CD4-positive, alpha-beta T cell treated with Interleukin-10 for 1 hour (primary cell): ENCODE measurements around the gene TEX19.
"Not testable (repeated sequence)": the region's sequence is repeated elsewhere in the genome, so short reads cannot be mapped to it uniquely, and the experiment has no call there.

Experiments used
- DNase-seq: peaks from one replicate; pipeline ENCODE4 v3.0.0-alpha.2; 2020

The TEX19 gene

DNA sequence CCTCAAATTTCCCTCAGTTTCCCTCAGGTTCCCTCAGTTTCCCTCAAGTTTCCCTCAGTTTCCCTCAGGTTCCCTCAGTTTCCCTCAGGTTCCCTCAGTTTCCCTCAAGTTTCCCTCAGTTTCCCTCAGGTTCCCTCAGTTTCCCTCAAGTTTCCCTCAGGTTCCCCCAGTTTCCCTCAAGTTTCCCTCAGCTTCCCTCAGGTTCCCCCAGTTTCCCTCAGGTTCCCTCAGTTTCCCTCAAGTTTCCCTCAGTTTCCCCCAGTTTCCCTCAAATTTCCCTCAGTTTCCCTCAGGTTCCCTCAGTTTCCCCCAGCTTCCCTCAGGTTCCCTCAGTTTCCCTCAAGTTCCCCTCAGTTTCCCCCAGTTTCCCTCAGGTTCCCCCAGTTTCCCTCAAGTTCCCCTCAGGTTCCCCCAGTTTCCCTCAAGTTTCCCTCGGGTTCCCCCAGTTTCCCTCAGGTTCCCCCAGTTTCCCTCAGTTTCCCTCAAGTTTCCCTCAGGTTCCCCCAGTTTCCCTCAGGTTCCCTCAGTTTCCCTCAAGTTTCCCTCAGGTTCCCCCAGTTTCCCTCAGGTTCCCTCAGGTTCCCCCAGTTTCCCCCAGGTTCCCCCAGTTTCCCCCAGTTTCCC, 516 bp downstream of the TEX19 start:
- not testable (repeated sequence) for DNase-seq

- no peak for DNase-seq
These were observed 3.0 kb downstream of the TEX19 start for GRCh38 chr17:82361885-82362633.

- DNase-seq = no peak
These were observed 6.7 kb downstream of the TEX19 start for GRCh38 chr17:82365606-82366295.

DNA sequence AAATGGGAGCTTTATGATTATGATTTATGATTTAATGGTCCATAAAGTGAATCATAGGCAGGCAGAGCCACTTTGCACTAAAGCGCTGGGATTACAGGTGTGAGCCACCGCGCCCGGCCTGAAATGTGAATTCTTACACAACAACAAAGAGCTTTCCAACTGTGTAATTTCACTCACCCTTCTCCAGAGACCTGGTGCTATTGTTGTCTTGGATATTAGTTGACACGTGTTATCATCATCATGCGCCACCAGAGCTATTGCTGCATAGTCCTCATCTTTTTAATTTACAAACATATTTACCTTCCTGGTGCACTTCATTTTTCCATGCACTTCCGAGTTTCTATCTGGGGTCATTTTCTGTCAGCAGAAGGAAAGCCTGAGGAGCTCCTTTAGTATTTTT, 7.7 kb downstream of the TEX19 start:
- DNase-seq = no peak

DNA sequence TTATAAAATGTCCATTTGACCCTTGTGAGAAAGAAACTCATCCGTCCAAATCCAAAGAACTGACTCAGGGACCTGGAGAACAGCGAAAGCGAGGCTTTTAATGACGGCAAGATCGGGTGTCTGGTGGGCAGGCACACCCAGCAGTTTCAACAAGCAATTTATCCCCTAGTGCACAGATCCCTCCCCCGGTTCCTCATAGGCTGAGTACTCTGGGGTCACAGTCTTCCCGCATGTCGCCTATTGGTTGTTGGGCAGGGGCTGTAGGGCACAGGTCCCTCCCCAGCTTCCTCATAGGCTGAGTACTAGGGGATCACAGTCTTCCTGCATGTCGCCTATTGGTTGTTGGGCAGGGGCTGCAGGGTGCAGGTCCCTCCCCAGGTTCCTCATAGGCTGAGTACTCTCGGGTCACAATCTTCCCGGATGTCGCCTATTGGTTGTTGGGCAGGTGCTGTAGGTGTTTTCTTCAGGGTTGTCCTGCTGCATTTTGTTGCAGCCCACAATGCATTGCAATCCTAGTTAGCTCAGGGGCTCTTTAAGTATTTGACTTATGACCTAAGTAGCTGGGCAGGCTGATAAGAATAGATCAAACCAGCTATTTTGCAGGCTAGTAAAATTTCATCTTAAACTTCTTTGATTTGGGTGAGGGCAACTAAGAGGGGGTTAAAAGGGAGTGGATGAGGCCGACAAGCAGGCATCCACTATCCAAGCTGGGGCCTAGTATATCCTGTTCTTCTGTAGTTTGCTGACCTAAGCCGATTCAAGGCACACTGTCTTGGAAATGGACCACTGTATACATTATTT, 8.9 kb downstream of the TEX19 start:
- DNase-seq = no peak

DNA sequence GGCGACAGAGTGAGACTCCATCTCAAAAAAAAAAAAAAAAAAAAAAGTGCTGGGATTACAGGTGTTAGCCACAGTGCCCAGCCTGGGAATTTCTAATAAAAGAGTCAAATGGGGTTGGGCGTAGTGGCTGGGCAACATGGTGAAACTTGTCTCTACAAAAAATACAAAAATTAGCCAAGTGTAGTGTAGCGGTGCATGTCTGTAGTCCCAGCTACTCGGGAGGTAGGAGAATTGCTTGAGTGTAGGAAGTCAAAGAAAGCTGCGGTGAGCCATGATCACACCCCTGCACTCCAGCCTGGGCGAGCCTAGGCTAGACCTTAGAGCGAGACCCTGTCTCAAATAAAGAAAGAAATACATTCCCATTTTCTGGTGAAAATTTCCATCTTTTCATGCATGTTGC, 10.2 kb downstream of the TEX19 start:
- DNase-seq = no peak

GRCh38 chr17:82370471-82371332, 11.7 kb downstream of the TEX19 start:
- DNase-seq = peak; percentile 15

DNA sequence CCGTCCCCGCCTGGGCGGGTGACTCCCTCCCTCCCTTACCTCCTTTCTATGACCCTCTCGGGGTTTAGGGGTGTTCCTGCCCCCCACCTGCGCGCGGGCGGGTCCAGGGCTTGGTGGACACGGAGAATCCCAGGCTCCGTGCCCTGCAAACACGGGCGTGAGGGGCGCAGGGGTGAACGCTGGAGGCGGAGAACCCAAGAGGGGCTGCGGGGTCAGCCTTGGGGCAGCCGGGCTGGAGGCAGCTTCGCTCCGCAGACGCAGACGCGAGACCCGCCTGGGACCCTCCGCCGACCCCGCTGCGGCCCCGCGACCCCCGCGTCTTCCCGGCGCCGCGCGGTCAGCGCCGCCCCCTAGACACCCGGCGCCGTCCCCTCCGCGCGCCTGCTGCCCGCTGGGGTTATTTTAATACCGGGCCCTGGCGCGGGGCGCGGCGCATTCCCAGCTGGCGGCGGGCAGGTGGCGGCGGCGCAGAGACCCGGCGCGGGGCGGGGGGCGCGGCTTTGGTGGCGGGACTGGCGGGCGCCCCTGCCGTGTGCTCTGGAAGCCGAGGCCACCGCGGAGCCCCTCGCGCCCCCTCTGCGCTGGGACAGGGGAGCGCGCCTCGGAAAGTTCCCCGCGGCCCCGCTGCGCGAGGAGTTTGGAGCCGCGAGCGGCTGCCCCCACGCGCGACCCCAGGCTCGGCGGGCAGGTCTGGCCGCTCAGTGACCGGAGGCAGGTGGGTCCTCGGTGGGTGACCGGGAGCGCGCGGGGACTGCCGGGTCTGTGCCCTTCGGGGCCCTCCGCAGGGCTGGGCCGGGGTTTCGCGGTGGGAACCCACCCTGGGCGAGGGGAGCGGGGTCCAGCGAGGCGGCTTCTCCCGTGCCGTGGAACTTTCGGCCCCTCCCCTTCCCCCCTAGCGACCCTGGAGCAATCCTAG, 12.5 kb downstream of the TEX19 start, which contains the start of gene UTS2R:
TSS of gene UTS2R (plus strand) at position 433 of the 916 bp plus-strand sequence. CDS start 2,560 bp downstream, outside the sequence.
- no peak for DNase-seq

DNA sequence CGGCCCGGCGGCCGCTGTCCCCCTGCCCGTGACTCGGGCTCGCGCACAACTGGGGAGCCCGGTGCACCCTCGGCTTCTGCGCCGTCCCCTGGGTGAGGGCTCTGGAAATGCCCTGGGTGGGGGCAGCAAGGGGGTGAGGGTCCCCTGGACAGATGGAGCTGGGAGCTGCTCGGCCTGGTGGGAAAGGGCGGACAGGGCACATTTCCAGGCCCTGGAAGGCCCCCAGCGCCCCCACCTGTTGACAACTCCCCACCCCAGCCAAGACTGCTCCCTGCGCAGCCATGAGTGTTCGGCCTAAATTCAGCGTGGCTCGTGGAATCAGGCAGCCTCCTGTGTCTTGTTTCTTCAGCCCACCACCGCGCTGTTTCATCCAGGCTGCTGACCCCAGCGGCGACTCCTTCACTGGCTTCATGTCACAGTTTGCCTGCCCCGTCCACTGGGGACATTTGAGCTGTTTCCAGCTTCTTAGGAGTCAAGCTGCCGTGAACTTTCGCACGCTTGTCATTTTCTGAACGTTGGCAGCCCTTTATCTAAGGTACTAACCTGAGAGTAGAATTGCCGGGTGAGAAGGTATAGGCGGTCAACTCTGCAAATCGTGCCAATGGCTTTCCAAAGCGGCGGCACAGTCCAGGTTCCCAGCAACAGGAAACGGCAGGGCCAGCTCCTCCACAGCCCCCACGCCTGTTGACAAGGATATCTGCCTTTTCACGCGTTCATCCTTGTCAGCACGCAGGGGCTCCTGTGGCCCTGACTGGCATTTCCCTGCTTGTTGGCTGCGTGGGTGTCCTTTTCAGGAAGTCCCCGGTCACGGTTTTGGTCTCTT, 13.4 kb downstream of the TEX19 start:
- DNase-seq = no peak

DNA sequence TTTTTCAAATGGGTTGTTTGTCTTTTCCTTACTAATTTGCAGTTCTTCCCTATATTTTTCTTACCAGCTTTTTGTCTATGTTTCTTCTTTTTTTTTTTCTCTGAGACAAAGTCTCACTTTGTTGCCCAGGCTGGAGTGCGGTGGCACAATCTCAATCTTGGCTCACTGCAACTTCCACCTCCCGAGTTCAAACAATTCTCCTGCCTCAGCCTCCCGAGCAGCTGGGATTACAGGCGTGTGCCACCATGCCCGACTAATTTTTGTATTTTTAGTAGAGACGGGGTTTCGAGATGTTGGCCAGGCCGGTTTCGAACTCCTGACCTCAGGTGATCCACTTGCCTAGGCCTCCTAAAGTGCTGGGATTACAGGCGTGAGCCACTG, 14.0 kb downstream of the TEX19 start:
- DNase-seq = not testable (repeated sequence)

GRCh38 chr17:82373731-82374625, 14.9 kb downstream of the TEX19 start:
- DNase-seq = no peak

GRCh38 chr17:82374626-82375331, 15.7 kb downstream of the TEX19 start:
- no peak for DNase-seq

- no peak for DNase-seq
These were observed 16.5 kb downstream of the TEX19 start for GRCh38 chr17:82375359-82376041.

DNA sequence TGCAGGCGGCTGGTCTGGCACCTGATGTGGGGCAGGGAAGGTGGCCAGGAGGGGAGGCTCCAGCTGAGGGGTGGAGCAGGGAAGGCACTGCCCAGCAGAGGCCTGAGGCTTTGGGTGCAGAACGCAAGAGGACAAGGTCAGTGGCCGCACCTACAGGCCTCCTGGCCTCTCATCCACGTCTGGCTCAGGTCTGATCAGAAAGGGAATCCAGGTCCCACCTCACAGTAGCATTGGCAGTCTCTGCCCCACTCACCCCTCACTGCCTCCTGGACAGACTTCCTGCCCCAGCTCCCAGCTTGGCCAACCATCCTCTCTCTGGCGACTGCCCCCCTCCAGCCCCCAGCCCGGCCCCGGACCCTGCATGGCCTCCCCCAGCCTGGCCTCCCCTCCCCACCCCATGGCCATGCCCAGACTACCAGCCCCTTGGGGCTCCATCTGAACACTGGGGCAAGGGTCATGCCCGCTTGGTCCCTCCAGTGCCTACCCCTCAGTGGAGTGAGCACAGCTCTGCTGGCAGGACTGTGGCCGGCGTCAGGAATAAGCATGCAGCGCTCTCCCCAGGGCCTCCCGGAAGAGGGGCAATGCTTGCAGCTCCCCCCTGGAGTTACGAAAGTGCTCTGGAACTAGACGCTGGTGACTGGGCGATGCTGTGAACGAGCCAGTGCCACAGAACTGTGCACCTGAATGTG, 17.1 kb downstream of the TEX19 start:
- no peak for DNase-seq

DNA sequence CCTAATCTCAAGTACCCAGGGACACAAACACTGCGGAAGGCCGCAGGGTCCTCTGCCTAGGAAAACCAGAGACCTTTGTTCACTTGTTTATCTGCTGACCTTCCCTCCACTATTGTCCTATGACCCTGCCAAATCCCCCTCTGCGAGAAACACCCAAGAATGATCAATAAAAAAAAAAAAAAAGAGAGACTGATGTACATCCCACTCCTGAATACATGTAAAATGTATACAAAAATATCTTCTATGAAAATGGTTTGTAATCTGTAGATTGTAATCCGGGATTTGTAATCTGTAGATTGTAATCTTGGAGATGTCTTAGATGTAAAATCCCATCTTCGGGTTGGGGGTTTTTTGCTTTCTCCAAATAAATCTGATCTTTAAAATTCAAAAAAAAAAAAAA, 18.2 kb downstream of the TEX19 start:
- not testable (repeated sequence) for DNase-seq

DNA sequence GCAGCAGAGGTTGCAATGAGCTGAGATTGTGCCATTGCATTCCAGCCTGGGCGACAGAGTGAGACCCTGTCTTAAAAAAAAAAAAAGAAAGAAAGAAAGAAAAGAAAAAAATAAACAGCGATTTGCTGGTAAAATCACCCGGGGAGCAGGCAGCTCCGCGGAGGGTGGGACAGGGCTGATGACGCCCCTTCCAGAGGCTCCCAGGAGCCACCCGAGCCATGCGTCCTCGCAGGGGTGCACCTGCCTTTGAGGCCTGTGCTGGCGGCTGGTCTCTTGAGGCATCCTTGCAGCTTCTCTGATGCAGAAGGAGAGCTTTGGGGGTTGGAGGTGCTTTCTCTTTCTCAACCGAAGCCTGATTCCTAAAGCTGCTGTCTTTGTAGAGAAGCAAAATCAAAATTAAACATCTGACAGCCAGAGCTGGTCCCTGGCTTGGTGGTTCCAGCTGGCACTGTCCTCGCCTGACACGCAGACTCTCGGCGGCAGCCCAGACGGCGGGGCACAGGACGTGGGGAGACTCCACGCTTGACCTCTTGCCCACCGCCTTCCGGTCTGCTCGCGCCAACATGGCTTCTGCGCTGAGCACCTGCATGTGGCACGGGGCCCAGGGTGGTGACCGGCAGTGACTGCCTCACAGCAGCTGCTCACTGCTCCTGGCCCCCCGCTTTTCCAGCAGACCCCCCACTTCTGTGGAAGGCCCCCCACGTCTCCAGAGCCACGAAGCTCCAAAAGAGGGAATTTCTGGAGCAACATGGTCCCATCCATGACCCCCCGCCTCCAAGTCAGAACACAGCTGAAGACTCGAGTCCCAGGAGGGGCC, 19.1 kb downstream of the TEX19 start:
- no peak for DNase-seq
